HepG2 (cell line): ENCODE data around the gene FAM78B. TPM values are rescaled to one million over a fixed set of nuclear protein-coding genes. Genes with fewer than 3 reads are reported as not detected.

Source experiments
- ATAC-seq: fragments of 200-7000 bp; cut with Tn5 transposase; 3 replicates; pipeline ENCODE4 v1.9.1; 2020; ENCODE audit warnings: mild to moderate bottlenecking, moderate library complexity
- BruUV-seq: library from RNA; stranded (reverse); fragments of 400-500 nt; replicated peaks from 2 replicates; lab custom pipeline; 2021; lab: Mats Ljungman, UMichigan
- CTCF ChIA-PET: fragments of 300-600 bp; formaldehyde crosslinking; extraction: SDS; loops from one replicate; lab custom pipeline; 2021; ENCODE audit warnings: low total read pairs, inconsistent platforms, low intra/inter-chr PET ratio; lab: Yijun Ruan, JAX
- POLR2A ChIA-PET: fragments of 350-600 bp; sonication (Branson Sonifier 250); formaldehyde crosslinking; loops from one replicate; lab custom pipeline; 2020; ENCODE audit warnings: antibody characterized with exemption, inconsistent platforms; lab: Yijun Ruan, JAX
- DNase-seq: peaks from one replicate; pipeline ENCODE4 v3.0.0-alpha.2; 2015; ENCODE audit warnings: low spot score
- FAIRE-seq: peaks from 3 replicates; lab custom pipeline; 2011; peaks lifted over from hg19 to GRCh38; lab: Jason Lieb, UNC
- H2AFZ ChIP-seq: one replicate; pipeline ENCODE4 v1.6.1; 2011; ENCODE audit warnings: low read length, inconsistent platforms
- H3K27ac ChIP-seq: fragments of 300-600 bp; 3 replicates; pipeline ENCODE4 v1.8.0; 2011; ENCODE audit warnings: mixed run types, mild to moderate bottlenecking, mixed read lengths, low read length, inconsistent platforms; ENCODE audit not compliant: insufficient read depth; ENCODE audit errors: extremely low read length
- H3K27me3 ChIP-seq, 2 experiments: fragments of 200-600 bp in 1 of 2; 2 replicates in 1 of 2; 3 replicates in 1 of 2; pipeline versions ENCODE4 v1.6.0 to v1.8.0; 2011; ENCODE audit warnings: low read length in 2 of 2, mild to moderate bottlenecking in 2 of 2, moderate library complexity in 2 of 2, inconsistent platforms in 1 of 2; ENCODE audit not compliant: insufficient read depth in 2 of 2, control insufficient read depth in 1 of 2
- H3K36me3 ChIP-seq, 2 experiments: fragments of 200-600 bp in 1 of 2; replicated peaks in 1 of 2; 2 replicates in 1 of 2; 3 replicates in 1 of 2; pipeline versions ENCODE4 v1.5.1 to v1.8.0; 2011; ENCODE audit warnings: low read length in 2 of 2, inconsistent platforms in 1 of 2; ENCODE audit not compliant: insufficient read depth in 2 of 2, control insufficient read depth in 1 of 2
- H3K4me1 ChIP-seq: 2 replicates; pipeline ENCODE4 v1.5.1; 2012; ENCODE audit warnings: low read length, inconsistent platforms; ENCODE audit not compliant: insufficient read depth
- H3K4me2 ChIP-seq: 2 replicates; pipeline ENCODE4 v1.6.0; 2011; ENCODE audit warnings: low read depth, low read length, inconsistent platforms
- H3K4me3 ChIP-seq, 3 experiments: fragments of 200-600 bp in 1 of 3; sonication (generic), shearing (Covaris generic) in 1 of 3; replicated peaks in 1 of 3; 2 replicates each; pipeline ENCODE4 v1.5.1; 2011 to 2016; ENCODE audit warnings: low read length in 3 of 3, inconsistent platforms in 2 of 3, low read depth in 2 of 3, mild to moderate bottlenecking in 2 of 3, control low read depth in 1 of 3, mixed read lengths in 1 of 3; ENCODE audit not compliant: insufficient read depth in 1 of 3
- H3K79me2 ChIP-seq: one replicate; pipeline ENCODE4 v1.6.1; 2011; ENCODE audit warnings: low read length, inconsistent platforms; ENCODE audit not compliant: insufficient read depth
- H3K9ac ChIP-seq: 2 replicates; pipeline ENCODE4 v1.6.0; 2011; ENCODE audit warnings: mild to moderate bottlenecking, low read depth, low read length, inconsistent platforms; ENCODE audit not compliant: insufficient read depth
- H3K9me3 ChIP-seq: 2 replicates; pipeline ENCODE4 v1.5.1; 2012; ENCODE audit warnings: mild to moderate bottlenecking, low read length
- H4K20me1 ChIP-seq: 2 replicates; pipeline ENCODE4 v1.6.0; 2011; ENCODE audit warnings: inconsistent platforms, mild to moderate bottlenecking, low read length, moderate library complexity; ENCODE audit not compliant: insufficient read depth
- HMGXB3 ChIP-seq: sonication (generic); formaldehyde crosslinking; IDR thresholded peaks from 2 replicates; pipeline ENCODE4 v1.4.0; 2020; ENCODE audit warnings: missing genetic modification reagents, borderline replicate concordance
- HMGXB4 ChIP-seq, 2 experiments: sonication (generic) in 1 of 2; formaldehyde crosslinking in 1 of 2; IDR thresholded peaks; 2 replicates each; pipeline versions ENCODE4 v1.4.0 to v1.6.1; 2018 to 2020; ENCODE audit warnings: missing genetic modification reagents in 2 of 2, borderline replicate concordance in 1 of 2, low read depth in 1 of 2, mild to moderate bottlenecking in 1 of 2, missing biosample characterization in 1 of 2
- MTA3 ChIP-seq: sonication (generic); formaldehyde crosslinking; IDR thresholded peaks from 2 replicates; pipeline ENCODE4 v1.4.0; 2020; ENCODE audit warnings: missing genetic modification reagents
- POLR2G ChIP-seq: fragments of 200-400 bp; formaldehyde crosslinking; IDR thresholded peaks from 2 replicates; pipeline ENCODE4 v1.6.1; 2018; ENCODE audit warnings: mild to moderate bottlenecking, low read depth, low read length, moderate library complexity
- ZIK1 ChIP-seq: sonication (generic); formaldehyde crosslinking; IDR thresholded peaks from 2 replicates; pipeline ENCODE4 v1.5.0; 2020; ENCODE audit warnings: mild to moderate bottlenecking, low read depth, missing genetic modification reagents, borderline replicate concordance
- ZNF142 ChIP-seq: sonication (generic); formaldehyde crosslinking; IDR thresholded peaks from 2 replicates; pipeline ENCODE4 v1.4.0; 2020; ENCODE audit warnings: missing genetic modification reagents
- ZNF180 ChIP-seq: sonication (generic); formaldehyde crosslinking; IDR thresholded peaks from 2 replicates; pipeline ENCODE4 v1.4.0; 2020; ENCODE audit warnings: low read depth, missing genetic modification reagents, borderline replicate concordance
- ZNF234 ChIP-seq: sonication (generic); formaldehyde crosslinking; conservative IDR thresholded peaks from 2 replicates; pipeline ENCODE4 v1.5.1; 2020; ENCODE audit warnings: mild to moderate bottlenecking, missing genetic modification reagents
- ZNF24 ChIP-seq: fragments of 450-650 bp; IDR thresholded peaks from 2 replicates; pipeline ENCODE4 v1.6.1; 2017; ENCODE audit warnings: antibody characterized with exemption, mild to moderate bottlenecking
- ZNF703 ChIP-seq: sonication (generic); formaldehyde crosslinking; IDR thresholded peaks from 2 replicates; pipeline ENCODE4 v1.5.1; 2020; ENCODE audit warnings: missing genetic modification reagents, mild to moderate bottlenecking, moderate library complexity, borderline replicate concordance
- ZNF773 ChIP-seq: sonication (generic); formaldehyde crosslinking; IDR thresholded peaks from 2 replicates; pipeline ENCODE4 v1.4.0; 2020; ENCODE audit warnings: missing genetic modification reagents, borderline replicate concordance
- WGBS: methylation state at CpG from one replicate; pipeline ENCODE4 v1.1.6; 2017; ENCODE audit warnings: low lambda C conversion rate; 5-methylcytosine and 5-hydroxymethylcytosine counted together
- in situ Hi-C: cut with HindIII; loops from 2 replicates; pipeline ENCODE4 v1.10.0; 2017; ENCODE audit warnings: low pct_unique_long_range_greater_than_20kb; ENCODE audit not compliant: extremely low pct_ligation_motif_present
- intact Hi-C: fragments of 100-400 bp; cut with micrococcal nuclease; formaldehyde crosslinking; loops from one replicate; pipeline ENCODE4 v1.10.0; 2022; ENCODE audit not compliant: unreplicated experiment
- polyA plus RNA-seq, 8 experiments: library from polyadenylated mRNA; depleted of rRNA in 3 of 8; stranded (reverse) in 7 of 8; unstranded in 1 of 8; fragments of >200 nt; fragmentation: Illumina TruSeq in 4 of 8; extraction: Trizol in 4 of 8; gene quantifications; 2 replicates each; pipeline versions ENCODE4 v1.2.1 to v1.2.3, GENCODE V29; 2011 to 2016; ENCODE audit warnings: low read depth in 4 of 8, missing spikeins in 1 of 8, mixed read lengths in 1 of 8; ENCODE audit not compliant: insufficient read depth in 1 of 8
- total RNA-seq, 5 experiments: library from RNA; depleted of rRNA; stranded (reverse); fragments of >200 nt; fragmentation: Illumina TruSeq; extraction: Trizol; gene quantifications; 2 replicates each; pipeline ENCODE4 v1.2.3, GENCODE V29; 2016; ENCODE audit warnings: low read depth in 1 of 5

Gene FAM78B
- total and polyA plus RNA-seq, 2 of the 13 experiments (the other 11 are each of a cell fraction or from before 2014, with no cell fraction given): 0.22 to 0.31 TPM

GRCh38 chr1:166113630-166114029 lies 53.2 kb downstream of the FAM78B start:
- Histone ChIP-seq H3K27me3 (0 out of 5 replicates have a peak, but pooled peaks cover 0 to 2% of the 10 kb centered on the region in 2 experiments), H3K9me3 (no peaks in the 10 kb centered on the region), H3K79me2 (no peaks in the 10 kb centered on the region), H2AFZ (no peak overlapping the region), H3K36me3 (no peaks in the 10 kb centered on the region), H3K4me1 (no peaks in the 10 kb centered on the region), H3K4me2 (no peak overlapping the region), H3K27ac (no peak overlapping the region), H3K4me3 (no peak overlapping the region), H3K9ac (no peak overlapping the region), H4K20me1 (no peaks in the 10 kb centered on the region)
- in situ Hi-C loops (no loop called here), intact Hi-C loops (no loop called here)
- ATAC-seq (no peak), DNase-seq (no peak), FAIRE-seq (no peak)
- ChIA-PET CTCF (no interaction called here), POLR2A (no interaction called here)
- no TSS peak for BruUV-seq
- 13% methylated on average over 1 of the region's 1 CpG for WGBS
- TF ChIP-seq ZNF234 (CRISPR knock-in tag): no peak
- TF ChIP-seq HMGXB3 (CRISPR knock-in tag): no peak
- no peak for TF ChIP-seq ZNF142 (CRISPR knock-in tag)
- TF ChIP-seq HMGXB4 (CRISPR knock-in tag; IDR thresholded peaks at IDR 0.05; ENCODE audit: borderline replicate concordance in 1 of 2, low read depth in 1 of 2): no peak
- TF ChIP-seq ZIK1 (CRISPR knock-in tag): no peak
- TF ChIP-seq POLR2G: no peak
- TF ChIP-seq ZNF180 (CRISPR knock-in tag): no peak
- no peak for TF ChIP-seq MTA3 (CRISPR knock-in tag)
- TF ChIP-seq ZNF773 (CRISPR knock-in tag): no peak
- no peak for TF ChIP-seq ZNF703 (CRISPR knock-in tag)
- TF ChIP-seq ZNF24: no peak
